ENCODE measurements around the gene TMEM53. TPM values are rescaled to one million over a fixed set of nuclear protein-coding genes. Genes with fewer than 3 reads are reported as not detected.

Gene TMEM53
- total RNA-seq, 4 donors from 2014 or later: 7.6 to 14.0 (median 10.3) TPM

DNA sequence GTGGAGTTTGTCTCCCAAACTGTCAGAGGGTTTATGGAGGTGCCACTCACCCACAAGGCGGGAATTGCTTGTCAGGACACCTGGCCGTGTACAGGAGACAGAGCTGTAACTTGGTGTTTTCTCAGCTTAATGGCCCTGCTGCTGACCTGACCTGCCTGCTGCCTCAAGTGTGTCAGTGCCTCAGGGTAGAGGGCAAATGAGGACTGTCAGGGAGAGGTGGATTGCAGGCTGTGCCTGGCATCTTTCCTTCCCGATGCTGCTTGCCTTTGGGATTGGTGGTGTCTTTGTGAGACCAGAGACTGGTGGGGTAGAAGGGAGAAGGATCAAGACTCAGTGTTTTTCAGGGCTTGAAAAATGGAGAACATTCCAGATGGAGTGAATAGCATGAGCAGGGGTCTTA lies 31.4 kb downstream of the TMEM53 start:
- DNase-seq (ENCODE audit: low spot score) (no peak), ATAC-seq (ENCODE audit: low FRiP score) (no peak)
- TF ChIP-seq CTCF (IDR thresholded peaks at IDR 0.05): no peak

- ATAC-seq (ENCODE audit: low FRiP score) (no peak), DNase-seq (ENCODE audit: low spot score) (no peak)
- no peak for TF ChIP-seq CTCF (IDR thresholded peaks at IDR 0.05)
Observed at GRCh38 chr1:44642255-44642654, 32.0 kb downstream of the TMEM53 start.

- ATAC-seq (ENCODE audit: low FRiP score) (no peak), DNase-seq (ENCODE audit: low spot score) (no peak)
- TF ChIP-seq CTCF (IDR thresholded peaks at IDR 0.05): no peak
Observed at GRCh38 chr1:44641126-44642102, 32.9 kb downstream of the TMEM53 start.

DNA sequence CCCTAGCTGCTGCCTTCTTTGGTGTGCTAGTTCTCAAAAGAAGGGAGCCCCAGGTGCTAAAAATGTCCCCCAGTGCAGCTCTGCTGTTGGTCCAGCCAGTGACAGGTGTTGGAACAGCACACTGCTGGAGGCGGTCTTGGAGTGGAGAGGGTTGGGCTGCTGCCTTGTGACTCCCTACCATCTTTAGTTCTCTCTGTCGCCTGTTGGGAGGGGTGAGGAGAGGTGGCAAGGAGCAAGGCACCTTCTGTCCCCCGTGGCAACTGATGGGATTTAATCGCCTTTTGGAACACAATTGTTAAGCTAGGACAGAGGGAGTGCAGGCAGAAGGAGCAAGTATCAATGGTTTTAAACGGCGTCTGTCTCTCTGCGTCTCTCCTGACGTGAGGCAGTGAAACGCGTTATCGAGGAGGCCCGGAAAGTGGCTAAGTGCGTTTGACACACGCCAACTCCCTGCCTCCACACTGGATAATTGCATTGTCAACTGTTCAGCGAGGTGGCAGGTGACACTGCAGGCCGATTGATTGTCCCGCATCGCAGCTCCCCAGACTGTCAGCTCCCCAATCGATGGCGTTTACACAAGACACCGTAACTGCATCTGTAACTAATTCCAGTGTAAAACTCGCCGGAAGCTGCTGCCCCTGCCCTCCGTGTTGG lies 34.0 kb downstream of the TMEM53 start:
- ATAC-seq (ENCODE audit: low FRiP score) (no peak), DNase-seq (ENCODE audit: low spot score) (no peak)
- no peak for TF ChIP-seq CTCF (IDR thresholded peaks at IDR 0.05)

- peak; percentile 47 for ATAC-seq (ENCODE audit: low FRiP score)
- no peak for DNase-seq (ENCODE audit: low spot score)
- no peak for TF ChIP-seq CTCF (IDR thresholded peaks at IDR 0.05)
Observed at GRCh38 chr1:44637702-44638411, 36.4 kb downstream of the TMEM53 start.

DNA sequence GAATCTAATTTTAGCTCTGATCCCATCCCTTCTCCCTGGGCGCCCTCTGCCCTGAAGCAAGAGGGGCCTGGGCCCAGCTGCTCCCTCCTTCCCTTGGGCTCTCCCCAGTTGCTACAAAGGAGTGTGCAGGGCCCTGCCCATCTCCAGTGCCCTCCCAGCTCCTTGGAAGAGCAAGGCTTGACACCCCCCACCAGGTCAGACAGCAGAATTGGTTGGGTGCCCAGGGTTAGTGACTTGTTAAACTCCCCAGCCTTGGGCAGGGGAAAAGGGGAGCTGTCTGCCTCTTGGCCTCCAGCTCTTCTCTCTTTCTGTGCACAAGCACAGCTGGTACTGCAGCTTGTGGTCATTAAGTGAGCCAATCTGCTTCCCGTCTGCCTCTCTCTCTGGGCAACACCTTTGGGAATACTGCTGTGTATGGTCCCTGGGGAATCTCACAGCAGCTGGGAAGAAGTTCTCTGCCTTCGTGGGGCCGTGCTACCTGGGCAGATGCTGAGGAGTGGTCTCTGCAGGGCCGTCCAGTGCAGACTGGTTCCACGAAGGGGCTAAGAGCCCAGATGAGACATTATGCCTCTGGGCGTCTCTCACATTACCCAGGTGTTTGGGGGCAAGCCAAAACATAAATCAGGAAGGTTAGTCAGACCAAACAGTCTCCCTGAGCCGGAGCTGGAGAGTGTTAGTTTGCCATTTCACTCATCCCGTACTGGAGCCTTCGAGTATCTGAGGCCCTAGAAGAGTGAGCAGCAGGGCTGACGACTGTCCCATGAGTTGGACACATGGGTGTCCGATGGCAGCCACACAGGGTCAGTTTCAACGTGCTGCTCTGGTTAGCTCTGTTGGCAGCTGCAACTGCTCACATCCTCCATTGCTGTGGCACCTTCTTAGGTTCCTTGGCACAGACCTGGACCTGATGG lies 37.3 kb downstream of the TMEM53 start:
- no peak for DNase-seq (ENCODE audit: low spot score)
- no peak for TF ChIP-seq CTCF (IDR thresholded peaks at IDR 0.05)
- peak; percentile 39 for ATAC-seq (ENCODE audit: low FRiP score)
